Measurements from ENCODE around the gene PHTF1. TPM values are rescaled to one million over a fixed set of nuclear protein-coding genes. Genes with fewer than 3 reads are reported as not detected.

Gene PHTF1
- polyA plus RNA-seq, 3 donors, result 6.7 to 12.2 (median 11.1) TPM

DNA sequence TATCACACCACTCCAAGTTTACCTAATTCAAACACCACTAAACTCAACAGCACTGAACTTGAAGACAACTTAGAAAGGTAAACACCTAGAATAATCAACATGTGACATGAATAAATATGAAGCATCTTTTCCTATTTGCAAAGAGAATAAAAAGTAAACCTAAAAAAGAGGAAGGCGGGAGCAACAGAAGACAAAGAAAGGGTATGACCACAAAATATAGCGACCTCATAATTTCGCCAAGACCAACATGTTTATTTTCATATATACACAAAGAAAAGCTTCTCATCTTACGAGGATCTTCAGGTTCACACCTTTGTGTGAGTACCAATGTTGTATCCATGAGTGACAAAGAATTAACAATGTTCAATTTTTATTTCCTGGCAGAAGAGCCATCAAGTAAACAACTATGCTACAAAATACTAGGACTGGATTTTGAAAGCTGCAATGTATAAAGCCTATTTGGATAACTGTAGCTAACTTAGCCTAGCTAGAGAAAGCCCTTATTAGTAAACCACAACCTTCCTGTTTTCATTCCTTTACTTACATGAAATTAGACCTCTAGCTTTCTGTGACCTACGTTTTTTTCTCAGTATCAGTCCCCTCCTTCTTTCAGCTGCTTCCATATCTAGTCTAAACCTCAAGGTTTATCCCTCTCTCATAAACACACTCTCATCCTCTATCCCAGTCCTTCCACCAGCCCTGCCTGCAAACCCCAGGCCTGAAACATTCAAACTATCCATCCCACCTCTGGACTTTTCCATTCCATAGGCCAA, 21.3 kb upstream of the PHTF1 start:
- Mint-ChIP-seq H3K4me1 (peaks cover 5% of the 10 kb centered on the region), H3K9me3 (no peaks in the 10 kb centered on the region), H3K36me3 (peaks cover 17 to 26% of the 10 kb centered on the region in 2 donors), H3K4me3 (no peak overlapping the region), H3K27me3 (ENCODE audit: low read depth in 3 of 3) (no peaks in the 10 kb centered on the region), H3K27ac (no peak overlapping the region)
- Histone ChIP-seq H3K9ac (ENCODE audit: insufficient read depth, low read length, poor library complexity, severe bottlenecking) (no peak overlapping the region), H3K9me3 (replicated peaks in 1 of 2; ENCODE audit: control insufficient read depth in 1 of 2, insufficient read depth in 1 of 2, low read length in 2 of 2) (no peaks in the 10 kb centered on the region), H3K36me3 (replicated peaks in 1 of 2; ENCODE audit: control insufficient read depth in 1 of 2, insufficient read depth in 2 of 2, low read length in 2 of 2) (peaks cover 11 to 16% of the 10 kb centered on the region in 2 donors), H3K4me2 (replicated peaks; ENCODE audit: extremely low read depth, low read length, poor library complexity, severe bottlenecking) (no peak overlapping the region), H3K27ac (ENCODE audit: low read depth in 1 of 2, low read length in 2 of 2) (peak overlapping the region in 1 of 2 donors; percentile 31), H4K20me1 (ENCODE audit: insufficient read depth, low read length) (peaks cover 52% of the 10 kb centered on the region), H3K79me2 (ENCODE audit: insufficient read depth, low read length) (peaks cover 68% of the 10 kb centered on the region), H3K4me1 (ENCODE audit: control insufficient read depth in 1 of 2, insufficient read depth in 2 of 2, low read length in 2 of 2) (peaks cover 38 to 49% of the 10 kb centered on the region in 2 donors), H2AFZ (ENCODE audit: insufficient read depth, low read depth, low read length, poor library complexity, severe bottlenecking) (no peak overlapping the region), H3K4me3 (replicated peaks in 1 of 3; ENCODE audit: low read depth in 2 of 3, low read length in 3 of 3) (no peak overlapping the region), H3K27me3 (ENCODE audit: control insufficient read depth in 2 of 2, insufficient read depth in 2 of 2, low read length in 2 of 2) (no peaks in the 10 kb centered on the region)
- intact Hi-C loops (cut with micrococcal nuclease), result no loop called here
- no peak for DNase-seq
- WGBS (ENCODE audit: insufficient coverage), result 11% methylated on average over 4 of the region's 5 CpGs
- TF ChIP-seq, protein P1, sequence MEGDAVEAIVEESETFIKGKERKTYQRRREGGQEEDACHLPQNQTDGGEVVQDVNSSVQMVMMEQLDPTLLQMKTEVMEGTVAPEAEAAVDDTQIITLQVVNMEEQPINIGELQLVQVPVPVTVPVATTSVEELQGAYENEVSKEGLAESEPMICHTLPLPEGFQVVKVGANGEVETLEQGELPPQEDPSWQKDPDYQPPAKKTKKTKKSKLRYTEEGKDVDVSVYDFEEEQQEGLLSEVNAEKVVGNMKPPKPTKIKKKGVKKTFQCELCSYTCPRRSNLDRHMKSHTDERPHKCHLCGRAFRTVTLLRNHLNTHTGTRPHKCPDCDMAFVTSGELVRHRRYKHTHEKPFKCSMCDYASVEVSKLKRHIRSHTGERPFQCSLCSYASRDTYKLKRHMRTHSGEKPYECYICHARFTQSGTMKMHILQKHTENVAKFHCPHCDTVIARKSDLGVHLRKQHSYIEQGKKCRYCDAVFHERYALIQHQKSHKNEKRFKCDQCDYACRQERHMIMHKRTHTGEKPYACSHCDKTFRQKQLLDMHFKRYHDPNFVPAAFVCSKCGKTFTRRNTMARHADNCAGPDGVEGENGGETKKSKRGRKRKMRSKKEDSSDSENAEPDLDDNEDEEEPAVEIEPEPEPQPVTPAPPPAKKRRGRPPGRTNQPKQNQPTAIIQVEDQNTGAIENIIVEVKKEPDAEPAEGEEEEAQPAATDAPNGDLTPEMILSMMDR (IDR thresholded peaks at IDR 0.05), result no peak

DNA sequence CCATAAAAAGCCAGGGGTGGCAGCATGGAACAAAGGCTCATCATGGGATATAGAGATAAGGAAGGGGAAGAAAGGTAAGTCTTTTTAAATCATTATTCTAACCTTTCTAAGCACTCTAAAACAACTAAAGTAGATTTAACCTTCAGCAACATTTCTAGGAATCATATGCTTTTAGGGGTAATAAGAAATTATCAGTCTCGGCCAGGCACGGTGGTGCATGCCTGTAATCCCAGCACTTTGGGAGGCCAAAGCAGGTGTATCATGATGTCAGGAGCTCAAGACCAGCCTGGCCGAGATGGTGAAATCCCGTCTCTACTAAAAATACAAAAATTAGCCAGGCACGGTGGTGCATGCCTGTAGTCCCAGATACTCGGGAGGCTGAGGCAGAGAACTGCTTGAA, 20.3 kb upstream of the PHTF1 start:
- no peak overlapping the region for H3K4me2 ChIP-seq (replicated peaks; ENCODE audit: extremely low read depth, low read length, poor library complexity, severe bottlenecking)
- H3K36me3 Mint-ChIP-seq, result peaks cover 21 to 34% of the 10 kb centered on the region in 2 donors
- no peak overlapping the region for H3K27ac ChIP-seq (ENCODE audit: low read depth in 1 of 2, low read length in 2 of 2)

More for the DNA sequence above, 20.3 kb upstream of the PHTF1 start:
- Histone ChIP-seq H3K36me3 (replicated peaks in 1 of 2; ENCODE audit: control insufficient read depth in 1 of 2, insufficient read depth in 2 of 2, low read length in 2 of 2) (peaks cover 18 to 27% of the 10 kb centered on the region in 2 donors), H2AFZ (ENCODE audit: insufficient read depth, low read depth, low read length, poor library complexity, severe bottlenecking) (no peak overlapping the region), H3K4me3 (replicated peaks in 1 of 3; ENCODE audit: low read depth in 2 of 3, low read length in 3 of 3) (no peak overlapping the region), H4K20me1 (ENCODE audit: insufficient read depth, low read length) (peaks cover 51% of the 10 kb centered on the region), H3K27me3 (ENCODE audit: control insufficient read depth in 2 of 2, insufficient read depth in 2 of 2, low read length in 2 of 2) (no peaks in the 10 kb centered on the region), H3K9ac (ENCODE audit: insufficient read depth, low read length, poor library complexity, severe bottlenecking) (no peak overlapping the region), H3K9me3 (replicated peaks in 1 of 2; ENCODE audit: control insufficient read depth in 1 of 2, insufficient read depth in 1 of 2, low read length in 2 of 2) (no peaks in the 10 kb centered on the region), H3K4me1 (ENCODE audit: control insufficient read depth in 1 of 2, insufficient read depth in 2 of 2, low read length in 2 of 2) (peaks cover 37 to 47% of the 10 kb centered on the region in 2 donors), H3K79me2 (ENCODE audit: insufficient read depth, low read length) (peaks cover 60% of the 10 kb centered on the region)
- TF ChIP-seq, protein P1 (IDR thresholded peaks at IDR 0.05), result no peak
- Mint-ChIP-seq H3K27me3 (ENCODE audit: low read depth in 3 of 3) (no peaks in the 10 kb centered on the region), H3K4me3 (no peak overlapping the region), H3K4me1 (peaks cover 4% of the 10 kb centered on the region), H3K9me3 (peaks cover 0 to 1% (median 0%) of the 10 kb centered on the region in 7 donors), H3K27ac (no peak overlapping the region)
- DNase-seq, result no peak
- 97% methylated on average over 6 of the region's 6 CpGs for WGBS (ENCODE audit: insufficient coverage)
- intact Hi-C loops (cut with micrococcal nuclease), result no loop called here

All from CD14-positive monocyte (primary cell).